NT2/D1 (cell line): ENCODE data around the gene BEND7.

Experiments used
- SUZ12 ChIP-seq: IDR thresholded peaks from 2 replicates; pipeline ENCODE4 v1.6.1; 2011; ENCODE audit not compliant: insufficient read length, insufficient read depth; ENCODE audit errors: extremely low read depth
- YY1 ChIP-seq: IDR thresholded peaks from 2 replicates; pipeline ENCODE4 v1.6.1; 2011; ENCODE audit not compliant: insufficient read length, insufficient read depth
- ZNF274 ChIP-seq: IDR thresholded peaks from 2 replicates; pipeline ENCODE4 v1.6.1; 2011; ENCODE audit warnings: mild to moderate bottlenecking, low read depth, low read length

- TF ChIP-seq ZNF274, result no peak
- no peak for TF ChIP-seq YY1
- no peak for TF ChIP-seq SUZ12
These were observed 34.9 kb upstream of the BEND7 start for GRCh38 chr10:13563481-13564445.
